ENCODE measurements around the gene TXNRD2. TPM values are rescaled to one million over a fixed set of nuclear protein-coding genes. Genes with fewer than 3 reads are reported as not detected.

Gene TXNRD2
- total RNA-seq, 1 donor from 2014 or later: 46.0 TPM

GRCh38 chr22:19962909-19963806, 21.5 kb upstream of the TXNRD2 start:
- Histone ChIP-seq H3K27ac (no peak overlapping the region), H3K36me3 (peaks cover 24 to 48% of the 10 kb centered on the region in 2 donors), H3K4me1 (peaks cover 2 to 14% of the 10 kb centered on the region in 2 donors), H3K4me3 (no peak overlapping the region), H3K27me3 (no peaks in the 10 kb centered on the region), H3K9me3 (no peaks in the 10 kb centered on the region)
- no peak for DNase-seq (ENCODE audit: low spot score in 2 of 2)
- no peak for TF ChIP-seq CTCF (IDR thresholded peaks at IDR 0.05)
- intact Hi-C loops (cut with DNase I): loop anchor here (10.0 kb wide), 1 partner anchor 152 kb away; the partner anchor contains the start of genes RANBP1 and TRMT2A

GRCh38 chr22:19962246-19962908, 20.8 kb upstream of the TXNRD2 start:
- intact Hi-C loops (cut with DNase I): loop anchor here (10.0 kb wide), 1 partner anchor 152 kb away; the partner anchor contains the start of genes RANBP1 and TRMT2A
- Histone ChIP-seq H3K27ac (no peak overlapping the region), H3K36me3 (peaks cover 17 to 40% of the 10 kb centered on the region in 2 donors), H3K27me3 (no peaks in the 10 kb centered on the region), H3K4me1 (peaks cover 2 to 14% of the 10 kb centered on the region in 2 donors), H3K4me3 (no peak overlapping the region), H3K9me3 (no peaks in the 10 kb centered on the region)
- peak in 2 of 3 experiments; percentile 54 to 61 for TF ChIP-seq CTCF (IDR thresholded peaks at IDR 0.05)
- DNase-seq (ENCODE audit: low spot score in 2 of 2): peak in 1 of 2 donors; percentile 83

GRCh38 chr22:19961868-19962245, 20.2 kb upstream of the TXNRD2 start:
- no peak for DNase-seq (ENCODE audit: low spot score in 2 of 2)
- Histone ChIP-seq H3K27ac (no peak overlapping the region), H3K36me3 (peaks cover 13 to 35% of the 10 kb centered on the region in 2 donors), H3K27me3 (no peaks in the 10 kb centered on the region), H3K9me3 (no peaks in the 10 kb centered on the region), H3K4me1 (peaks cover 2 to 14% of the 10 kb centered on the region in 2 donors), H3K4me3 (no peak overlapping the region)
- intact Hi-C loops (cut with DNase I): loop anchor here (10.0 kb wide), 1 partner anchor 153 kb away; the partner anchor contains the start of genes RANBP1 and TRMT2A
- TF ChIP-seq CTCF (IDR thresholded peaks at IDR 0.05): no peak

GRCh38 chr22:19961201-19961580, 19.6 kb upstream of the TXNRD2 start:
- DNase-seq (ENCODE audit: low spot score in 2 of 2): no peak
- H3K4me1 ChIP-seq: peaks cover 2 to 14% of the 10 kb centered on the region in 2 donors
- no peak for TF ChIP-seq CTCF (IDR thresholded peaks at IDR 0.05)
- no peaks in the 10 kb centered on the region for H3K9me3 ChIP-seq
- H3K27me3 ChIP-seq: no peaks in the 10 kb centered on the region
- no peak overlapping the region for H3K27ac ChIP-seq
- intact Hi-C loops (cut with DNase I): loop anchor here (10.0 kb wide), 1 partner anchor 154 kb away; the partner anchor contains the start of genes RANBP1 and TRMT2A
- no peak overlapping the region for H3K4me3 ChIP-seq
- H3K36me3 ChIP-seq: peaks cover 13 to 29% of the 10 kb centered on the region in 2 donors

- no peaks in the 10 kb centered on the region for H3K27me3 ChIP-seq
- H3K36me3 ChIP-seq: peaks cover 10 to 24% of the 10 kb centered on the region in 2 donors
- DNase-seq (ENCODE audit: low spot score in 2 of 2): no peak
- H3K27ac ChIP-seq: no peak overlapping the region
- H3K4me1 ChIP-seq: peaks cover 2 to 14% of the 10 kb centered on the region in 2 donors
- H3K9me3 ChIP-seq: no peaks in the 10 kb centered on the region
- TF ChIP-seq CTCF (IDR thresholded peaks at IDR 0.05): no peak
- intact Hi-C loops (cut with DNase I): loop anchor here (10.0 kb wide), 1 partner anchor 154 kb away; the partner anchor contains the start of genes RANBP1 and TRMT2A
- no peak overlapping the region for H3K4me3 ChIP-seq
Observed at GRCh38 chr22:19960491-19961200, 19.0 kb upstream of the TXNRD2 start.

All from ascending aorta (tissue), 2 donors.